Right lung (tissue), 5 donors: ENCODE data around the gene DCAF8L2. TPM values are rescaled to one million over a fixed set of nuclear protein-coding genes. Genes with fewer than 3 reads are reported as not detected.
"Not testable (repeated sequence)": the region's sequence is repeated elsewhere in the genome, so short reads cannot be mapped to it uniquely, and the experiment has no call there.

ENCODE experiments used
- DNase-seq, 2 donors: peaks; one replicate each; pipeline ENCODE4 v3.0.0-alpha.2; 2013
- polyA plus RNA-seq, 5 donors: library from polyadenylated mRNA; unstranded; fragments of 120-200 nt; gene quantifications; one replicate each; pipeline versions ENCODE4 v1.2.1 to v1.2.3, GENCODE V29; 2013; ENCODE audit warnings: inconsistent platforms in 1 of 5, low replicate concordance in 1 of 5; ENCODE audit not compliant: insufficient read length in 5 of 5, insufficient read depth in 1 of 5

Gene DCAF8L2
- polyA plus RNA-seq, 5 donors = not detected

DNA sequence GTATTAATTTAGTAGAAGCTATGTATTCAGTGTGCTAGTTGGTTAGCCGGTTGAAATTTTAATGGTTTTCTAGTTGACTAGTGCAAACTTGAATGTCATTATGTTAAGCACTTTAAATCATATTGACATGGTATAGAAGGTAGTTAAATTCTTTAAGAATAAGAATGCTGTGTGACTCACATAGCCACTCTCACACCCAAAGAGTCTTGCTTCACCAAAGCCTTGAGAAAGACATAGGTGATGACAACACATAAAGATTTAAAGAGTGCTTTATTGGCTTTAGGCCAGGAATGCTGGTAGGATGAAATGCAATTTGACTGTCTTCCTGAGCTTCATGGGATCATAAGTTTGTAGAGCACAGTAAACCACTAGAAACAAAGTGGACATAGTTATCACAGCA lies 85.3 kb downstream of the DCAF8L2 start:
- no peak for DNase-seq

DNA sequence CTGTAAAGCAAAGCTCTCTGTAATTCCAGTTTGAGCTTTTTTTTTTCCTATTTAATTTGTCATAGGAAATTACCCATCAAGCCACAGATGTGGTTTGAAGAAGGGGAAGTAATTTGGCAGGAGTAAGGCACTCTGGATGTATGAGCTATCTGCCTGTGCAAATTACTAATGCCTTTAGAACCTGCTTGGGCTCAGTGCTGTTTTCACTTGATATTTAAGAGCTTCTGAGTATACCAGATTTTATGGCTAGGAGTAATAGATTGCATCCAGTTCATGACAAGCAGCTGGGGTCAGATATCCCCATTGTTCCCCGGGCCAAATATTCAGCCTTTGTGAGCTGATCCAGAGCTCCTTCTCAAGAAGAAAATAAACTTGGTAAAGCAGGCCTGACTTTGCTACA lies 89.1 kb downstream of the DCAF8L2 start:
- DNase-seq = no peak

DNA sequence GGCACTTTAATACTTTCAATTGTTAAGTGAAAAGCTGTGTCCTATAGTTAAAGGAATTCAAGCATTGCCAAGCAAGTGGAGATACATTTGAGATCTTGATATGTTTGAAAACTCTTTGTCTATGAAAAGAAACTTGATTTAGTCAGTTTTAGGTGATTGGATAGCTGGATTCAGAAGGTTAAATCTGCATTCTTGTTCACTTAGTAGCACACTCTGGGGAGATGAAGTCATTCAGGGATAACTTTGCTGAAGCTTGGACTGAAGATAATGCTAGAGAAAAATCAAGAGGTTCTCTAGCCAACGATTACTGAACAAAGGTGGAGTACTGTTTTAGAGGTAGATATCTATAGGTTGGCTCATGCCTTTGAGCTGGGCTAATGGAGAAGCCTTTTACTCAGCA lies 90.6 kb downstream of the DCAF8L2 start:
- DNase-seq = no peak

DNA sequence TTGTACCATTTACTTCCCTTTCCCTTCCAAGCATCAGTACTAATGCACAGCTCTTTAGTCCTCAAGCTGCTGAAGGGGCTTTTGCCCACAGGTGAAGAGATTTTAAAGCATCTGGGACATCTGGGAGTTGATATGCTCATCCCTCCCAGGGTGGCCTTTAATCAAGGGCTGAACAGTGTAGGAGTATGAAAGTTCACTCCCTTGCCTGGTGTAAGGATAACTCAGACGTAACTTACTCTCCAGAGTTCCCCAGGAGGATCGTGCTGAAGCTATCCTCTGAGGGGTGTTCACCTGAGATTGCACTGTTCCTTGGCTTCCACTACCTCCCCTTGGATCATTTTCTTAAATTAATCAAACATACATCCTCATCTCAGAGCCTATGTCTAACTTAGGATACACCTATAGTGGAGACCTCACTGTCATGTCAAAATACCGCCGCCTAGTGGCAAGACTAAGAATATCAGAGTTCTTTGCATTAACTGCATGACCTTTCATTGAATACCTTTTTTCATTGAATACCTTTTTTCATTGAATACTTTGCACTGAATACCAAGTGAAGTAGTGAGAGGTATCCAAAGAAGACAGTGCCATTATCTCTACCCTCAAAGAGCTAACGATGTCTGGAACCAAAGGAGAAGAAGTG lies 93.5 kb downstream of the DCAF8L2 start:
- DNase-seq = not testable (repeated sequence)

DNA sequence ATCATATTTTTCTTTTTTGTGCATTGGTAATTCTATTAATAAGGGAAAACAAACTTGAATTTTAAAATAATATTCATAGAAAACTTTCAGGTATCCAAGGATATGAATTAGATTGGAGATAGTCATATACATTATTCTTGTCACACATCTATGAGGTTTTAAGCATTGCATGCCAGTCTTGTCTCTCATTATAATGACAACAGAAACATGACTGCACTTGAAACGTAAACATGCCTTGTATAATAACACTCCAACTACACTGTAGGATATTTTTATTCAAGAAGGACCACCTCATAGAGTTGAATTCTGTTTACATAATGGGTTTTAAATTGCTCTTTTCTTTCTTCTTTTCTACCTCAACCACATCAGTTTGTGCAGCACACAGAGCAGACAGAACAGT lies 104.5 kb downstream of the DCAF8L2 start:
- DNase-seq = no peak

DNA sequence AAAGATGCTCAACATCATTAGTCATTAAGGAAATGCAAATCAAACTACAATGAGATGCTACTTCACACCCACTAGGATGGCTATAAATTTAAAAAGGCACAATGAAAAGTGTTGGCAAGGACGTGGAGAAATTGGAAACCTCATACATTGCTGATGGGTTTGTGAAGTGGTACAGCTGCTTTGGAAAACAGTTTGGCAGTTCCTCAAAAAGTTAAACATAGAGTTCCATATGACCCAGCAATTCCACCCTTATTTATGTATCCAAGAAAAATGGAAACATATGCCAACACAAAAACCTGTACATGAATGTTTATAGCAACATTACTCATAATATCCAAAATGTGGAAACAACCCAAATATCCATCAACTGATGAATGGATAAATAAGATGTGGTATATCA lies 116.4 kb downstream of the DCAF8L2 start:
- no peak for DNase-seq

DNA sequence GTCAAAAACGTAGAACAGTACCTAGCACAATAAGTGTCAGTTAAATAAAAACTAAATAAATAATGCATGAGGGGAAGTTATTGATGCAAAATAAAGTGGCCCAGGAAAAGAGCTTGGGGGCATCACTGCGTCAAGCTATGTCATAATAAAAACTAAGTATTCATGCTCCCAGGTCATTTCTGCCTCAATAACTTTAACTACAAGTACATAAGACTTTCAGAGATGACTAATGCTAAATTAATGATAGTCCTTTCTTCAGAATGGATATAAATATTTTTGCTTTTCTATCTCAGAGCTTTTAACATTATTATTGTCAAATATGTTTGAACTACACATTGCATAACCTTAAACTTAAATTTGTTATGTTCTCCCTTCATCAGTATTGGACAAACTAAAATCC lies 125.5 kb downstream of the DCAF8L2 start:
- DNase-seq = no peak

DNA sequence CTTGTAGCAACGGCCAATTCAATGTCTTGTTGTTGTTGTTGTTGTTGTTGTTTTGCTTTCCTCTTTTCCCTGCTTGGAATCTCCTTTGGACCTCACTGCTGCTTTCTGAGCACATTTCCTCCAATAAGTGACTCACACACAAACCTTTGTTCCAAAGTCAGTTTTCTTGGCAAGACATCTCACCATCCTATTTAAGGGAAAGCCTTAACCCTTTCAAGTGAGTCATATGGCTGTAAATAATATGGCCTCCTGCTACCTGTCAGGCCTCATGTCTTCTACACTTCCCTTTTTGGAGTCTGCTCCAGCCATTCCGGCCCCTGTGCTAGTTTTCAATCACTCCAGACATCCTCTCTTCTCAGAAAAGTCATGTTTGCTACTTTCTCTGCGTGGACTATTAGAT lies 138.1 kb downstream of the DCAF8L2 start:
- no peak for DNase-seq

DNA sequence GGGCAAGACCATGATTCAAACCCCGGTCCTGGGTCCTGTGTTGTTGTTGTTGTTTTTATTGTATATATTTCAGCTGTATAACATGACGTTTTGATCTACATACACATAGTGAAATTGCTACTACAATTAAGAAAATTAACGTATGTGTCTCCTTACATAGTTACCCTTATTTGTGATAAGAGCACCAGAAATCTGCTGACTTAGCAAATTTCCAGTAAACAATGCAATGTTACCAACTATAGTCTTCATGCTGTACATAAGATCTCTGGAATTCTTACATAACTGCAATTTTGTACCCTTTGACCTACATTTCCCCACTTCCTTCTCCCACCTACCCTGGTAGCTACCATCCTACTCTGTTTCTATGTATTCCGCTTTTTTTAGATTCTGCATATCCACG lies 141.8 kb downstream of the DCAF8L2 start:
- no peak for DNase-seq

DNA sequence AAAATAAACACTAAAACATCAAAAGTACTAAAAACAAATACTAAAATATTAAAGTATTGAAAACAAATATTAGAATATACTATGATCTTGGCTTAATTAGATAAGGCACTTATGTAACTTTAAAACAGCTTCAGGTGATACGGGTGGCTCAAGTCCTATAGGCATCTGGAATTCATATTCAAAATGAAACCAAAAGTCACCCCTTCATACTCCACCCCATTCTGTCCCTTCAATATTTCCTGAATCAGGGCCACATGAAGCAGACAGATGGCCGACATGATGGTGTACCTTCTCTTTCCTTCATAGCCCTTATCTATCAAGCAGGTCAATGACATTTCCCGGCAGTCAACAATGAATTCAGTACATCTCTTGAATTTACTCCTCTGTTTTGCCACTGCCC lies 145.8 kb downstream of the DCAF8L2 start:
- no peak for DNase-seq

DNA sequence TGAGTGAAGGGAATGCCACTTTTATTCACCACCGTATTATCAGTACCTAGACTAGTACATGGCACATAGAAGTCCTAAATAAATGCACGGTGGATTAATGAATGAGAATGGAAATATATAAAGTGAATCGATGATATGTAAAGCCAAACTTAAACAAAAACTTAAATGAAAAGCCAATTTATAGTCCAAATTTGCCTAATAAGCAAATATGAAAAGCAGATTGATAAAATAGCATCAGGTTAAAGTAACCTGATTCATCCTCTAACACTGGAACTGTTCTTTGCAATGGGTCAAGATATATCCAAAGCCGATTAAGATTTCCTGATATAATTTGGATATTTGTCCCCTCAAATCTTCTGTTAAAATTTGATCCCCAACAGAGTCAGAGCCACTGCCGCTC lies 150.8 kb downstream of the DCAF8L2 start:
- DNase-seq = no peak

DNA sequence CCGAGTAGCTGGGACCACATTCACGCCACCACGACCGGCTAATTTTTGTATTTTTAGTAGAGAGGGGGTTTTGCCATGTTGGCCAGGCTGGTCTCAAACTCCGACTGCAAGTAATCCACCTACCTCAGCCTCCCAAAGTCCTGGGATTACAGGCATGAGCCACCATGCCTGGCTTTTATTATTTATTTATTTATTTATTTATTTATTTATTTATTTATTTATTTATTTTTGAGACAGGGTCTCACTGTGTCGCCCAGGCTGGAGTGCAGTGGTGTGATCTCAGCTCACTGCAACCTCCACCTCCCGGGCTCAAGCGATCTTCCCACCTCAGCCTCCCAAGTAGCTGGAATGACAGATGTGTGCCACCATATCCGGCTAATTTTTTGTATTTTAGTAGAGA lies 153.4 kb downstream of the DCAF8L2 start:
- not testable (repeated sequence) for DNase-seq

DNA sequence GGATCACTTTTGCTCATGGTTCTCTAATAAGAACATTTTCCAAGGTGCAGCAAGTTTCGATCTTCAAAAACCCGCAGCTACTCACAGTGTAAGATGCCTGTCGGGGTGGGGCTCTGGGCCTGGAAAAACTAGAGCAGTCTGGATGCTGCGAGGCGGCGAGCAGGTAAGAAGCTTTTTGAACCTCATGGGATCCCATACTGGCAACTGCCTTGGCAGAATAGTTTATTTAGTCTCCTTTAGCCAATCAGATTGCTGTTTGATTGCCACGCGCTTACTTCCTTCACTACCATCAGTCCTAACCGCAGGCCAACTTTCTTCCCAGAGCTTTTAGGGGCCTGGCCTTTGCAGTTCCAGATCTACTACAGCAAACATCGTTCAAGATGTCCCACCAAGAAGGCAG lies 156.4 kb downstream of the DCAF8L2 start:
- DNase-seq = no peak

DNA sequence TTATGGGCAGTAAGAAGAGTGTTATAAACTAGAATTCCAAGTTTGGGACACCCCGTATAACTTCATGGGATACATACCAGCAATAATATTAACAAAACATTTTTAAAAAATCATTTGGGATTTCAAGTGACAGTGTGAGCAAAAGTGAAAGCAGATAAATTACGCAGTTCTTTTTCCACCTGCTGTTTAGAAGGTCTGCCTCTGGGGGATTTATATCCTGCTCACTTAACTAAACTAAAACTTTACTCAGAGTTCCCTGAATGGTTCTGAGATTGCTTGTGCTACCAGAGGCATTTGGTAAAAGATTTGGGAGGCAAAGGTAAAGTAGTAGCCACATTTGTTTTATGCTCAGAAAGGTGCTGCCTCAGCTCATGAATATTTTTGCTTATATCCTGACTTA lies 160.2 kb downstream of the DCAF8L2 start:
- DNase-seq = not testable (repeated sequence)

DNA sequence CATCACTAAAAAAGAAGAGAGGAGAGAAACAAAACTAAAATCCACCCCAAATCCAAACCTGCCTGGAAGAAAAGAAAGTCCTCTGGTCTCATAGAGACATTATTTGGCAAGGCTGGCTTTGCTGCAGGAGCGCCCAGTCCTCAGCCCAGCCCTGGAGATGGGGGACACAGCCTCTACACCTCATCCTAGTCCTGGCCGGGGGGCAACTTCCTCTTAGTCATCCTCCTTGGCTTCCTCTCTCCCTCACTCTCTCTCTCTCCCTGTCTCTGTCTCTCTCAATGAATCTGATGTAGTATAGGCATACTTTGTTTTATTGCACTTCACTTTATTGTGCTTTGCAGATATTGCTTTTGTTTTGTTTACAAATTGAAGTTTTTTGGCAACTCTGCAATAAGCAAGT lies 161.8 kb downstream of the DCAF8L2 start:
- DNase-seq = no peak

DNA sequence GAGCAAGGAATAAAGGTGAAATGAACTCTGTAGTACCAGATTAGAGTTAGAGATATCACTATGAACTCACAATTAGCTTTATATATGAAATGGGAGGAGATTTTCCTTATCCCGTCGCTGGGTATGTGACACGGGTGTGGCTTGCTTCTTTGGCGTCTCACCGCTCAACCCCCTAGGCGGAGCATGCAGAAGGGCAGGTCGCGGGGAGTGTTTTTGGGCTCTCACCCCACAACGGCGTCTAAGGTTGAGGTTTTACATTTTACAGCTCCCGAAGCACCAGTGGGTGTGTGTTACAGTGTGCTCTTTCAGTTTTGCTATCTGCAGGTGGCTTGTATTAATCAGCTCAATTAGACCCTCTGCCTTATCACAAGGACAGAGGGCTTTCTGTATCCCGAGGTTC lies 175.6 kb downstream of the DCAF8L2 start:
- no peak for DNase-seq

DNA sequence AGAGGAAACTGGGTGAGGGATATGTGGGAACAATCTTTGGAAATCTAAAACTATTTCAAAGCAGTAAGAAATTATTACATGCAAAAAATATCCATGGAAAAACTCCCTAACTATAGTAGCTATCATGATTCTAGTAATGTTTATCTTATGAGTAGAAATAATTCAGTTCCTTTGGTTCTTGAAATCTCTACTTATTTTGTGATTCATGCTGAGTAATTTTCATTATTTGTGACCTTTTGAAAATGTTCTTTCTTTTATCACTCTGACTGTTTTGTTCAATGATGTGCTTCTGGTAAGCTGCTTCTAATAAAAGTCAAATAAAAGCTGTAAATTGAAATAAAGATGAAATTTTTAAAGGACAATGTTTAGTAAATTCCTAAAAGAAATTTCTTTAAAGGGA lies 177.2 kb downstream of the DCAF8L2 start:
- DNase-seq = no peak

DNA sequence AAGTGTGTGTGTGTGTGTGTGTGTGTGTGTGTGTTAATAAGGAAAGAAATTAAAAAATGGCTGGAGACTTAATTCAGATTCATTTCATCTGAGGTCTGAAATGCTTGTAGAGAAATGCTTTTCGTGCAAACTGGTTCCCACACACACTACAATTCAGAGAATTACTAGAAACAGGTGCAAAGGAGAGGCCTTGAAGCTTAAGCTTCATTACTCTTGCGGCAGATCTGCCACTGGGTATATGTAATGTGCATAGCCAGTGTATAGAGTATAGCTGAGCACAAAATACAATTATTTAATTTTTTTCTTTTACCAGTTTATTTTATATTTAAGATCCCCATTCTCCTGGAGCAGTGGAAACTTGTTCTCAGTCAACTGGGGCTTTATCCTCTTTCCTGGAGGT lies 185.8 kb downstream of the DCAF8L2 start:
- no peak for DNase-seq

DNA sequence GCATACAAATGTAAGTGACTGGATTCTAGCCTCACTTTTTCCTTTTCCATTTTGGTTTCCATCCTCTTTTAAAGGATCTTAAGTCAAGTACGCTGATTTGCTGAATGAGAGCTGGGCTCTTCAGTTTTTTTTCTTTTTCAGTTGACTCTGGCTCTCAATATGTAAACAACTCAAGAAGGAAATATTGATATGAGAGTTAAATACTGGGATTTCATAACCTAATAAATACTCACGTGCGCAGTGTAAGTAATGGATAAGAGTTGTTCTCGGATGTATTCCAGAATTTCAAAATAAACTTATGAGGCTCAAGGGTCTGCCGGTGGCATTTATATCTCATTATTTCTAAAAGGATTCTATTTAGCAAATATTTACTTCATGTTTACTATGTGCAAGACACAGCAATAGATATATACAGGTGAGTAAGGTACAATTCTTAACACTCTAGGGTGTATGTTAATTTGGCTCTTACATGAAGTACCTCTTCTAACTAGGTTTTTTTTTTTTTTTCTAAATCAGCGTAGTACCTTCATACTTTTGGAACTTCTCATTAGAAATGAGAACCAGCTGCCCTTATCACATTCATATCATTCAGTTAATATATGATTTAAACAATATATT lies 206.6 kb downstream of the DCAF8L2 start:
- no peak for DNase-seq

DNA sequence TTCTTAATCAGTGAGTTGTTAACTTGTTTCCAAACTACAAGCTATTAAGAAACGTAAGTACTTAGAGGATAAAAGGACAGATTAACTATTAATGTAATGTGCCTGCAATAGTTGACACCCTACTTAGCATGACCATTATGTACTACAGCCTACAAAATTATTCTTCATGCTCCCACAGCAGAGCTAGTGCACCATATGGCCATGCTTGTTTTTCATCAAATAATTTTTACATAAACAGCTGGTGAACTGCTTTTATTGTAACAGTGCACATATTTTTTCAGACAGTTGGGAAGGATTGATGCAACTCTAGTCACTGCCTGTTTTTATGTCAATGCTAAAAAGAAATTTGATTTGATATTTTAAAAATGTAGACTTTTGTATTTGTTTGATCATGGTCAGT lies 207.4 kb downstream of the DCAF8L2 start:
- DNase-seq = no peak
